Activated naive CD4-positive, alpha-beta T cell treated with anti-CD3 and anti-CD28 coated beads, Interleukin-2, amount 10 ng/mL, durations not matched to agents 7 days and 5 days (primary cell): Measurements from ENCODE around the gene TSG101.

Experiments
- CTCF ChIA-PET: fragments of 350-600 bp; sonication (Branson Sonifier 250); formaldehyde crosslinking; loops from one replicate; lab custom pipeline; 2021; ENCODE audit warnings: antibody characterized with exemption; lab: Charles Lee
- DNase-seq: peaks from one replicate; pipeline ENCODE4 v3.0.0-alpha.2; 2020
- H3K27ac Mint-ChIP-seq: one replicate; pipeline ENCODE4 v1.8.0; 2021; ENCODE audit warnings: mild to moderate bottlenecking, moderate library complexity, mixed read lengths
- H3K27me3 Mint-ChIP-seq: one replicate; pipeline ENCODE4 v1.8.0; 2021; ENCODE audit warnings: mild to moderate bottlenecking, mixed read lengths
- H3K36me3 Mint-ChIP-seq: one replicate; pipeline ENCODE4 v1.8.0; 2021; ENCODE audit warnings: mixed read lengths
- H3K4me1 Mint-ChIP-seq: one replicate; pipeline ENCODE4 v1.8.0; 2021; ENCODE audit warnings: mixed read lengths
- H3K4me3 Mint-ChIP-seq: one replicate; pipeline ENCODE4 v1.8.0; 2021; ENCODE audit warnings: mild to moderate bottlenecking, moderate library complexity, mixed read lengths
- H3K9me3 Mint-ChIP-seq: one replicate; pipeline ENCODE4 v1.8.0; 2021; ENCODE audit warnings: mixed read lengths

The TSG101 gene

GRCh38 chr11:18526521-18527296 is at the start of gene TSG101:
TSG101 (minus strand) TSS chr11:18526942; CDS start chr11:18526816, 126 bp downstream.
- Mint-ChIP-seq H3K9me3 (no peaks in the 10 kb centered on the region), H3K27ac (peak within 1 kb of the TSS; percentile 99), H3K36me3 (peaks cover 23% of the 10 kb centered on the region), H3K4me3 (peak within 1 kb of the TSS; percentile 99), H3K4me1 (peaks cover 46% of the 10 kb centered on the region), H3K27me3 (peaks cover 7% of the 10 kb centered on the region)
- DNase-seq, result peak; percentile 94
- CTCF ChIA-PET, result interaction anchor here (1.1 to 1.5 kb wide), 5 partner anchors 13 to 412 kb away, joined by 3 to 5 read pairs (median 4); no protein-coding TSS in a partner anchor

- peaks cover 24% of the 10 kb centered on the region for H3K36me3 Mint-ChIP-seq
- CTCF ChIA-PET, result interaction anchor here (1.4 kb wide), 1 partner anchor 147 kb away, joined by 3 read pairs; no protein-coding TSS in a partner anchor
- no peaks in the 10 kb centered on the region for H3K9me3 Mint-ChIP-seq
- no peak overlapping the region for H3K4me3 Mint-ChIP-seq
- H3K27ac Mint-ChIP-seq, result no peak overlapping the region
- peaks cover 25% of the 10 kb centered on the region for H3K4me1 Mint-ChIP-seq
- no peaks in the 10 kb centered on the region for H3K27me3 Mint-ChIP-seq
- DNase-seq, result no peak
These were observed 48.6 kb upstream of the TSG101 start for GRCh38 chr11:18575361-18575760.

GRCh38 chr11:18567081-18567480 is 40.3 kb upstream of the TSG101 start:
- Mint-ChIP-seq H3K4me3 (no peak overlapping the region), H3K27ac (no peak overlapping the region), H3K27me3 (no peaks in the 10 kb centered on the region), H3K4me1 (no peaks in the 10 kb centered on the region), H3K36me3 (peaks cover 11% of the 10 kb centered on the region), H3K9me3 (no peaks in the 10 kb centered on the region)
- no peak for DNase-seq
- CTCF ChIA-PET, result no interaction called here

GRCh38 chr11:18566406-18566805 is 39.7 kb upstream of the TSG101 start:
- Mint-ChIP-seq H3K4me1 (no peaks in the 10 kb centered on the region), H3K27me3 (no peaks in the 10 kb centered on the region), H3K27ac (no peak overlapping the region), H3K9me3 (no peaks in the 10 kb centered on the region), H3K4me3 (no peak overlapping the region), H3K36me3 (peaks cover 9% of the 10 kb centered on the region)
- CTCF ChIA-PET, result no interaction called here
- no peak for DNase-seq

GRCh38 chr11:18564149-18564548 is 37.4 kb upstream of the TSG101 start:
- Mint-ChIP-seq H3K4me3 (no peak overlapping the region), H3K36me3 (peaks cover 13% of the 10 kb centered on the region), H3K27me3 (no peaks in the 10 kb centered on the region), H3K27ac (no peak overlapping the region), H3K9me3 (no peaks in the 10 kb centered on the region), H3K4me1 (no peaks in the 10 kb centered on the region)
- no peak for DNase-seq
- CTCF ChIA-PET, result interaction anchor here (0.6 kb wide), 1 partner anchor 87 kb away, joined by 3 read pairs; no protein-coding TSS in a partner anchor

GRCh38 chr11:18563090-18563730 is 36.5 kb upstream of the TSG101 start:
- Mint-ChIP-seq H3K36me3 (peaks cover 14% of the 10 kb centered on the region), H3K27ac (no peak overlapping the region), H3K4me3 (no peak overlapping the region), H3K27me3 (no peaks in the 10 kb centered on the region), H3K4me1 (no peaks in the 10 kb centered on the region), H3K9me3 (no peaks in the 10 kb centered on the region)
- DNase-seq, result no peak
- CTCF ChIA-PET, result no interaction called here

GRCh38 chr11:18548001-18548400 is 21.3 kb upstream of the TSG101 start:
- Mint-ChIP-seq H3K36me3 (peaks cover 9% of the 10 kb centered on the region), H3K27ac (no peak overlapping the region), H3K9me3 (no peaks in the 10 kb centered on the region), H3K4me3 (no peak overlapping the region), H3K4me1 (no peaks in the 10 kb centered on the region), H3K27me3 (no peaks in the 10 kb centered on the region)
- CTCF ChIA-PET, result interaction anchor here (3.4 kb wide), 1 partner anchor 7 kb away, joined by 15 read pairs; no protein-coding TSS in a partner anchor
- no peak for DNase-seq

GRCh38 chr11:18540207-18541009 is 13.7 kb upstream of the TSG101 start:
- no peaks in the 10 kb centered on the region for H3K27me3 Mint-ChIP-seq

GRCh38 chr11:18536209-18536608 is 9.5 kb upstream of the TSG101 start:
- DNase-seq, result no peak
- CTCF ChIA-PET, result interaction anchor here (1.2 kb wide), 1 partner anchor 115 kb away, joined by 4 read pairs; no protein-coding TSS in a partner anchor
- H3K9me3 Mint-ChIP-seq, result no peaks in the 10 kb centered on the region
- no peaks in the 10 kb centered on the region for H3K4me1 Mint-ChIP-seq
- no peaks in the 10 kb centered on the region for H3K27me3 Mint-ChIP-seq
- no peak overlapping the region for H3K4me3 Mint-ChIP-seq
- H3K27ac Mint-ChIP-seq, result no peak overlapping the region
- H3K36me3 Mint-ChIP-seq, result peaks cover 7% of the 10 kb centered on the region

More at GRCh38 chr11:18540207-18541009, 13.7 kb upstream of the TSG101 start:
- Mint-ChIP-seq H3K27ac (no peak overlapping the region), H3K4me1 (no peaks in the 10 kb centered on the region), H3K36me3 (peaks cover 3% of the 10 kb centered on the region), H3K4me3 (no peak overlapping the region), H3K9me3 (no peaks in the 10 kb centered on the region)
- no peak for DNase-seq
- CTCF ChIA-PET, result interaction anchor here (0.7 to 5.5 kb wide), 40 partner anchors 9 to 425 kb away, joined by 3 to 84 read pairs (median 5); partner anchors contain the start of genes TMEM86A, TSG101 and UEVLD

- no peak for DNase-seq
- Mint-ChIP-seq H3K4me1 (no peaks in the 10 kb centered on the region), H3K36me3 (peaks cover 7% of the 10 kb centered on the region), H3K9me3 (no peaks in the 10 kb centered on the region), H3K27me3 (no peaks in the 10 kb centered on the region), H3K4me3 (no peak overlapping the region), H3K27ac (no peak overlapping the region)
- CTCF ChIA-PET, result no interaction called here
These were observed 7.5 kb upstream of the TSG101 start for GRCh38 chr11:18534245-18534644.

- no peak overlapping the region for H3K27ac Mint-ChIP-seq
- CTCF ChIA-PET, result no interaction called here
- H3K27me3 Mint-ChIP-seq, result no peaks in the 10 kb centered on the region
- no peaks in the 10 kb centered on the region for H3K9me3 Mint-ChIP-seq
- H3K36me3 Mint-ChIP-seq, result peaks cover 7% of the 10 kb centered on the region
- no peak overlapping the region for H3K4me3 Mint-ChIP-seq
- no peak for DNase-seq
- H3K4me1 Mint-ChIP-seq, result peaks cover 4% of the 10 kb centered on the region
These were observed 6.6 kb upstream of the TSG101 start for GRCh38 chr11:18533365-18533764.

- Mint-ChIP-seq H3K9me3 (no peaks in the 10 kb centered on the region), H3K4me3 (peak overlapping the region; percentile 99), H3K27ac (peak overlapping the region; percentile 99), H3K27me3 (peaks cover 7% of the 10 kb centered on the region), H3K4me1 (peaks cover 39% of the 10 kb centered on the region), H3K36me3 (peaks cover 16% of the 10 kb centered on the region)
- DNase-seq, result no peak
- CTCF ChIA-PET, result interaction anchor here (1.3 to 1.5 kb wide), 2 partner anchors 12 to 284 kb away, joined by 3 read pairs; no protein-coding TSS in a partner anchor
These were observed 770 bp upstream of the TSG101 start for GRCh38 chr11:18527512-18527911.

GRCh38 chr11:18526130-18526520 is 617 bp downstream of the TSG101 start:
- H3K4me3 Mint-ChIP-seq, result peak overlapping the region; percentile 99
- CTCF ChIA-PET, result interaction anchor here (1.1 to 1.5 kb wide), 4 partner anchors 14 to 411 kb away, joined by 3 to 5 read pairs (median 4); no protein-coding TSS in a partner anchor
- peaks cover 24% of the 10 kb centered on the region for H3K36me3 Mint-ChIP-seq
- peak overlapping the region; percentile 99 for H3K27ac Mint-ChIP-seq
- peaks cover 46% of the 10 kb centered on the region for H3K4me1 Mint-ChIP-seq
- H3K27me3 Mint-ChIP-seq, result peaks cover 7% of the 10 kb centered on the region
- DNase-seq, result no peak
- H3K9me3 Mint-ChIP-seq, result no peaks in the 10 kb centered on the region
